T-helper 1 cell (primary cell): ENCODE data around the gene ENTREP3.

Experiments
- DNase-seq, 5 donors: peaks; one replicate each; pipeline ENCODE4 v3.0.0-alpha.2; 2012 to 2020

Gene ENTREP3

GRCh38 chr1:155278689-155279160 lies 23.4 kb upstream of the ENTREP3 start:
- DNase-seq = no peak

- peak; percentile 50 to 78 (median 70) for DNase-seq
Measured at GRCh38 chr1:155277902-155278688, 22.8 kb upstream of the ENTREP3 start.

- DNase-seq = peak; percentile 86 to 89 (median 88)
Measured at GRCh38 chr1:155277070-155277901, 22.0 kb upstream of the ENTREP3 start, which contains the start of gene HCN3. TSS of gene HCN3 (plus strand) at chr1:155277463. CDS start at chr1:155277591, 128 bp downstream.

DNA sequence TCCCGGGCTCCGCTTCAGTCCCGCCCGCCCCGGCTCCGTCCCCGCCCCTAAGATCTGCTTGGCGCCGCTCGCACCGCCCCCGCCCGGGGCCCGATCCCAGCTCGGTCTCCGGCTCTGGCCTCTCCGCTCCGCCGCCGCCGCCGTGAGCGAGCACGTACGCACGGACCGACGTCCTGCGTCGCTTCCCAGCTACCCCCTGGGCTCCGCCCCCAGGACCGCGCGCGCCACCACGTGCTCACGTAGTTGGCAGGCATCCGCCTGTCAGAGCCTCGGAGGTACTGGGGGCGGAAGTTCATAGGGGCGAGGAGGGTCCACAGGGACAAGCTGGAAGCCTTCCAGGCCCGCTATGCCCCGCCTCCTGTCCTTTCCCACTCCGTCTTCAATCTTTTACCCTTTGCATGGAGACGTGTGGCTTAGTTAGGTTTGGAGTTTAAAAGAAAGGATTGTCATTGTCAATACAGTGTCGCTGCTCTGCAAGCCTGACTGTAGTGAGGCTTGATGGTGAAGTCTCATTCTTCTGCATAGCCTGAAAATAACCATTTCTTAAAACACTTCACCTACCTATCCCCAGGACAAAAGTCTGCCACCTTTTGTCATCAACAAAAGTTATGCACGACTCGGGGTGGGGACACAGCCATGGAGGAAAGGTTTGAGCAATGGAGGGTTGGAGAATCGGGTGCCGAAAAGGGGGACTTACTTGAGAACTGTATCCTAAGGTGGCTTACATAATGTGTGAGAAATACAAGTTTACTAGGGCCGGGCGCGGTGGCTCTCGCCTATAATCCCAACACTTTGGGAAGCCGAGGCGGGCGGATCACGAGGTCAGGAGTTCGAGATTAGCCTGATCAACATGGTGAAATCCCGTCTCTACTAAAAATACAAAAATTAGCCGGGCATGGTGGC lies 18.3 kb upstream of the ENTREP3 start, which contains the start of gene CLK2:
Gene CLK2 (minus strand): TSS at position 162 of the 903 bp plus-strand sequence. CDS start 2,527 bp downstream, outside the sequence.
- DNase-seq = peak; percentile 85 to 97 (median 89)

- no peak for DNase-seq
Measured at GRCh38 chr1:155272466-155273342, 17.4 kb upstream of the ENTREP3 start.

GRCh38 chr1:155269381-155269780 lies 14.1 kb upstream of the ENTREP3 start:
- DNase-seq = no peak

- no peak for DNase-seq
Measured at GRCh38 chr1:155268630-155269029, 13.3 kb upstream of the ENTREP3 start.

GRCh38 chr1:155267373-155267772 lies 12.1 kb upstream of the ENTREP3 start:
- no peak for DNase-seq

GRCh38 chr1:155266553-155266952 lies 11.3 kb upstream of the ENTREP3 start:
- DNase-seq = no peak

- no peak for DNase-seq
Measured at GRCh38 chr1:155263067-155263466, 7.8 kb upstream of the ENTREP3 start.

- DNase-seq = peak; percentile 75 to 91 (median 82)
Measured at GRCh38 chr1:155261852-155262673, 6.8 kb upstream of the ENTREP3 start, which contains the start of gene SCAMP3. TSS of gene SCAMP3 (minus strand) at chr1:155262360. CDS start at chr1:155262151, 209 bp downstream.

- peak in 1 of 5 donors; percentile 50 for DNase-seq
Measured at GRCh38 chr1:155261493-155261851, 6.2 kb upstream of the ENTREP3 start.

DNA sequence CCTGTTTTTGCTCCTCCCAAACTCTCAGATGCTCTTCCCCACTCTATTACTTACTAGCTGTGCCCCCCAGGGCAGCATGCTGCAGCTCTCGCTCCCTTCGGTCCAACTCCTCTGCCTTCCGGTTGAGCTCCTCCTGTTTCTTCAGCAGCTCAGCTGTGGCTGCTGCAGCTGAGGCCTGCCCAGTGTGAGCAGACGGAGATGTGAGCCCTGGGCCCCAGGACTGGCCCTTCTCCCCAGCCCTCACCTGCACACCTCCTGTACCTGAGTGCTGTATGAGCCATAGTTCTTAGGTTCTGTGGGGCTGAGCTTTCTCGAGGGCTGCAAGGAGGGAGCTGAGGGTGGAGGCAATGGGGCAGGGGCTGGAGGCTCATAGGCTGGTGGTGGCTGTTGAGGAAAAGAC lies 5.0 kb upstream of the ENTREP3 start:
- DNase-seq = no peak

GRCh38 chr1:155256058-155256852 lies 972 bp upstream of the ENTREP3 start:
- no peak for DNase-seq

GRCh38 chr1:155254714-155255242 lies 505 bp downstream of the ENTREP3 start:
- DNase-seq = no peak

GRCh38 chr1:155254228-155254713 lies 1.0 kb downstream of the ENTREP3 start:
- no peak for DNase-seq

GRCh38 chr1:155253797-155254196 lies 1.5 kb downstream of the ENTREP3 start:
- no peak for DNase-seq

DNA sequence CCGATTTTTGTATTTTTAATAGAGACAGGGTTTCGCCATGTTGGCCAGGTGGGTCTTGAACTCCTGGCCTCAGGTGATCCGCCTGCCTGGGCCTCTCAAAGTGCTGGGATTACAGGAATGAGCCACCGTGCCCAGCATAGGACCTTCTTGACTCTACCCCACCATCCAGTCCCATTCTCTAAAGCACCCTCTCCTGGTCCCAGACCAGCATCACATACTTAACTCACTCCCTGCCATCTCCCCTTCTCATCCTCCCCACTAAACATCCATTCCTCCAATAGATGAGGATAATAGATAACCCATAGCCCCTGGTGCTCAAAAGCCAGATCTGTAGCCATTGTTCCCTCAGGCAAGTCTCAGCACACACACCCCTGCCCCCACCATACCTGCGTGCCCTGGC lies 2.1 kb downstream of the ENTREP3 start:
- DNase-seq = no peak

GRCh38 chr1:155251566-155251965 lies 3.7 kb downstream of the ENTREP3 start:
- no peak for DNase-seq
